Activated T-helper 9 cell treated with anti-CD3 and anti-CD28 coated beads, Interleukin-2, amount 50 U/mL, for 16 hours (primary cell): ENCODE results near the gene CRYZL1.

Experiments
- DNase-seq: peaks from one replicate; pipeline ENCODE4 v3.0.0-alpha.2; 2020; ENCODE audit warnings: low read depth

CRYZL1 gene

GRCh38 chr21:33560965-33561364 lies 80.6 kb downstream of the CRYZL1 start:
- no peak for DNase-seq

- no peak for DNase-seq
Measured at GRCh38 chr21:33559813-33560212, 81.7 kb downstream of the CRYZL1 start.

- no peak for DNase-seq
Measured at GRCh38 chr21:33558777-33559421, 82.6 kb downstream of the CRYZL1 start.

GRCh38 chr21:33557447-33557846 lies 84.1 kb downstream of the CRYZL1 start:
- no peak for DNase-seq

GRCh38 chr21:33554982-33555344 lies 86.6 kb downstream of the CRYZL1 start:
- no peak for DNase-seq

- no peak for DNase-seq
Measured at GRCh38 chr21:33554236-33554981, 87.1 kb downstream of the CRYZL1 start.

GRCh38 chr21:33552999-33553598 lies 88.4 kb downstream of the CRYZL1 start:
- DNase-seq: no peak

- DNase-seq: no peak
Measured at GRCh38 chr21:33552093-33552998, 89.2 kb downstream of the CRYZL1 start.

- no peak for DNase-seq
Measured at GRCh38 chr21:33551664-33552063, 89.9 kb downstream of the CRYZL1 start.

GRCh38 chr21:33550772-33551660 lies 90.5 kb downstream of the CRYZL1 start:
- DNase-seq: no peak

GRCh38 chr21:33549848-33550771 lies 91.4 kb downstream of the CRYZL1 start:
- no peak for DNase-seq

GRCh38 chr21:33546086-33546485 lies 95.5 kb downstream of the CRYZL1 start:
- DNase-seq: no peak

GRCh38 chr21:33544451-33545195 lies 96.9 kb downstream of the CRYZL1 start:
- no peak for DNase-seq

GRCh38 chr21:33543505-33544129 lies 97.9 kb downstream of the CRYZL1 start:
- peak; percentile 58 for DNase-seq

GRCh38 chr21:33542640-33543504 lies 98.7 kb downstream of the CRYZL1 start, which contains the start of gene SON:
TSS of gene SON (plus strand) at chr21:33543038. CDS start at chr21:33543093, 55 bp downstream.
- peak; percentile 96 for DNase-seq

GRCh38 chr21:33541756-33542639 lies 99.5 kb downstream of the CRYZL1 start, which contains the start of gene GART:
TSS of gene GART (minus strand) at chr21:33542117. CDS start at chr21:33539315, 2,802 bp downstream.
- peak; percentile 79 for DNase-seq
